Skeletal muscle satellite cell (primary cell): ENCODE data around the gene PCGF3.

Experiments used
- H3K27me3 ChIP-seq: 2 replicates; pipeline ENCODE4 v1.7.0; 2013; ENCODE audit warnings: low read length; ENCODE audit not compliant: control insufficient read depth, insufficient read depth
- H3K36me3 ChIP-seq: 2 replicates; pipeline ENCODE4 v1.7.0; 2013; ENCODE audit warnings: mild to moderate bottlenecking, control low read depth, low read length; ENCODE audit not compliant: insufficient read depth
- H3K4me1 ChIP-seq: 2 replicates; pipeline ENCODE4 v1.7.0; 2013; ENCODE audit warnings: low read length; ENCODE audit not compliant: control insufficient read depth, insufficient read depth
- H3K4me2 ChIP-seq: 2 replicates; pipeline ENCODE4 v1.7.0; 2013; ENCODE audit warnings: mild to moderate bottlenecking, low read length
- H3K4me3 ChIP-seq: 2 replicates; pipeline ENCODE4 v1.7.0; 2013; ENCODE audit warnings: low read length
- H3K9ac ChIP-seq: 2 replicates; pipeline ENCODE4 v1.7.0; 2013; ENCODE audit warnings: mild to moderate bottlenecking, low read depth, low read length, moderate library complexity
- H3K9me3 ChIP-seq: replicated peaks from 2 replicates; pipeline ENCODE4 v1.7.0; 2013; ENCODE audit warnings: mild to moderate bottlenecking, control low read depth, low read length

Gene PCGF3

DNA sequence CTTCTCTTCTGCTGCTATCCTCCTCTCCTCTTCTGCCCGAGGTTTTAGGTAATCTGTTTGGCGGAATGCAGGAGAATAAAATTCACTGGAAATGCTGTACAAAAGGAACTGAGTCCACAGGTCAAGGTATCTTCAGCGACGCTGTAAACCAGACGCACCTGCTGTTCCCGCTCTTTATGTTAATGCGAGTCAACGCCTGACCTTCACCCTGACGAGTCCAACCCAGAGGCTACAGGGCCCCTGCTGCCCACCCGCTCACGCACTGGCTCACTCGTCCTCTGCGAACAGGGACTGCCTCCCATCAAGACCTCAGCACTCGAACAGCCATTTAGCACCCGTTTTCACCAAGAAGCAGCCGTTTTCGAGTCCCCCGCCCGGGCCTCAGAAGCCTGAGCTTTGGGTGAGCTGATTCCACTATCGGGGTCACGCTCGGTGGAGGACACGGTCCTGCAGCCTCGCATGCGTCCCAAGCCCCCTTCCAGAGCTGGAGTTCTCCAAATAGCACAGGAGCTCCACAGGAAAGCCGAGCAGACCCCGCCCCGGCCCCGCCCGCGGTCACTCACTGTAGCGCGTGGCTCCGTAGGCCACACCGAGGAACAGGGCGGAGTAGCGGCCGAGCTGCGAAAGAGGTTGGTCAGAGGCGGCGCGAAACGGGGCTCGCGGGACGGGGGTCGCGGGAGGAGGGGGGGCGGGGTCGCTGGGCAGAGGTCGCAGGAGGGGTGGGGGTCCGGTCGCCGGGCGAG is 32.1 kb upstream of the PCGF3 start:
- Histone ChIP-seq H3K4me1 (peaks cover 36% of the 10 kb centered on the region), H3K9me3 (no peaks in the 10 kb centered on the region), H3K36me3 (peaks cover 14% of the 10 kb centered on the region), H3K4me3 (peak overlapping the region; percentile 96), H3K4me2 (peak overlapping the region; percentile 100), H3K27me3 (no peaks in the 10 kb centered on the region), H3K9ac (peak overlapping the region; percentile 88)

DNA sequence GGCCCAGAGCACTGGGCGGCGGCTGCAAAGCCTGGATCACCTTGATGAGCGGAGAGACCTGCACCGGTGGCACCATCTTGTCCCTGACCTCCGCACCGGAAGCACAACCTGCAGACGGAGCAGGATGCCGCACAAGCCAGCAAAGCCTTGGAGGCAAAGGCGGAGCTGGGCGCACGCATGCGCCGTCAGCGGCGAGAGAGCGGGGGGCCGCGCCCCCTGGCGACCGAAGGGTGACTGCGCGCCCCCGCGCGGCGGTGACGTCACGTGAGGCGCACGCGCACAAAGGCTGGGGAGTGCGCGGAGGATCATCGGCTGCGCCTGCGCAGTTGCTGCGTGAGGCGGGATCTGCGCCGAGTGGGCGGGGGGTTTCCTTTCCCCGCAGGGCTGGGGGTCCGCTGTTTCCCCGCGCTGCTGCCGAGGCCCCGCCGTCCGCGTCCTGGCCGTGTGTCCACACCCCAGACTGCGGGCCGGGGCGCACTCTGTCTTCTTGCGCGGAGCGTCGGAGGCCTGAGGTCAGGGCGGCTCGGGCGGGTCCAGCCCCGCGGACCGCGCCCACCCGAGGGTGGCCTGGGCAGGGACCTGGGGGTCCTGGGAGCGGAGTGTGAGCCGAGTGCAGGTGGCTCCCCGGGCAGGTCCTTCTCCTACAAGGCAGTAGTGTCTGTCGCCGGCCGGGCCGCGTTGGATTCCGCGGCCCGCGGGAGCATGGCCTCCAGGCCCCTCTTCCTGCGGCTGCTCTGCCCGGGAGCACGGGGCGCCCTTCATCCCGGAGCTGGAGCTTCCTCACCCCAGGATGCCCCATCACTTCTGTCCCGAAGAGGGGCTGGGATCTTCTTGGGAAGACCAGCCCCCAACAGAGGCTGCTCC is 31.2 kb upstream of the PCGF3 start, which contains the start of the genes ATP5ME and MYL5:
Gene ATP5ME (minus strand): TSS at position 105 of the 864 bp plus-strand sequence. CDS start 29 bp downstream, at position 76.
Gene MYL5 (plus strand): TSS at position 371 of the 864 bp plus-strand sequence. CDS start 3,485 bp downstream, outside the sequence.
- Histone ChIP-seq H3K4me3 (peak within 1 kb of the TSS; percentile 96), H3K4me1 (peaks cover 36% of the 10 kb centered on the region), H3K9me3 (no peaks in the 10 kb centered on the region), H3K36me3 (peaks cover 14% of the 10 kb centered on the region), H3K9ac (peak within 1 kb of the TSS; percentile 98), H3K4me2 (peak within 1 kb of the TSS; percentile 100), H3K27me3 (no peaks in the 10 kb centered on the region)

DNA sequence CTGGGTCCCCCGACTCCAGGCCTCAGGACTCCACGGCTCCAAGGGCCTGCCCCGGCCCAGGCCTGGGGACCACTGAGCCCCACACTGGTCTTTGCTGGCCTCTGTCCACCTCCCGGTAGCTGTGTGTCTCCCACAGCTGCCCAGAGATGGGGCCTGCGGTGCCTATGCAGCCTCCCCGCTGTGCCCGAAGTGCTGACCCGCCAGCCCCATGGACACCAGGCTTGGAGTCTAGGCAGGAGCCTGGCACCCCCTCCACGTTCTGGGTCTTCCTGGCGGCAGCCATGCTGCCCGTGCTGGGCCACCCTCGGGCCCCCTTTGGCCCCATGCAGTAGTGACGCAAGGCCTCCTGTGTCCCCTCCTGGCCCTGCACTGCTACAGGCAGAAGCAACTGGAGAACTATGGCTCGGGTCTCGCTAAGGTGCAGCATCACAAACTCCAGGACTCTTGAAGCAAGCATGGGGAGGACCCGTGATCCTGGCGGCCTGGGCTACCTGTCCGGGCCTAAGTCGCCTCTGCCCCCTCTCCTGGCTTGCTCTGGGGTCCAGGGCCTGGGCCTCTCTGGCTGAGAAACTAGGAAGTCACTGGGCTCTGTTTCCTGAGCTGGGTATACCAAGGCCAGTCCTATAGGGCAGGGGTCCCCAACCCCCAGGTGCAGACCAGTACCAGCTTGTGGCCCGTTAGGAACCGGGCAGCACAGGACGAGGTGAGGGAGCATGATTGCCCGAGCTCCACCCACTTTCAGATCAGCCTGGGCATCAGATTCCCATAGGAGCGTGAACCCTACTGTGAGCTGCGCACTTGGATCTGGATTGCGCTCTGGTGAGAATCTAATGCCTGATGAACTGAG is 30.4 kb upstream of the PCGF3 start:
- H3K4me1 ChIP-seq = peaks cover 36% of the 10 kb centered on the region
- no peaks in the 10 kb centered on the region for H3K27me3 ChIP-seq
- peak overlapping the region; percentile 96 for H3K4me3 ChIP-seq
- H3K9ac ChIP-seq = peak overlapping the region; percentile 98
- no peaks in the 10 kb centered on the region for H3K9me3 ChIP-seq
- H3K36me3 ChIP-seq = peaks cover 14% of the 10 kb centered on the region
- H3K4me2 ChIP-seq = peak overlapping the region; percentile 95

DNA sequence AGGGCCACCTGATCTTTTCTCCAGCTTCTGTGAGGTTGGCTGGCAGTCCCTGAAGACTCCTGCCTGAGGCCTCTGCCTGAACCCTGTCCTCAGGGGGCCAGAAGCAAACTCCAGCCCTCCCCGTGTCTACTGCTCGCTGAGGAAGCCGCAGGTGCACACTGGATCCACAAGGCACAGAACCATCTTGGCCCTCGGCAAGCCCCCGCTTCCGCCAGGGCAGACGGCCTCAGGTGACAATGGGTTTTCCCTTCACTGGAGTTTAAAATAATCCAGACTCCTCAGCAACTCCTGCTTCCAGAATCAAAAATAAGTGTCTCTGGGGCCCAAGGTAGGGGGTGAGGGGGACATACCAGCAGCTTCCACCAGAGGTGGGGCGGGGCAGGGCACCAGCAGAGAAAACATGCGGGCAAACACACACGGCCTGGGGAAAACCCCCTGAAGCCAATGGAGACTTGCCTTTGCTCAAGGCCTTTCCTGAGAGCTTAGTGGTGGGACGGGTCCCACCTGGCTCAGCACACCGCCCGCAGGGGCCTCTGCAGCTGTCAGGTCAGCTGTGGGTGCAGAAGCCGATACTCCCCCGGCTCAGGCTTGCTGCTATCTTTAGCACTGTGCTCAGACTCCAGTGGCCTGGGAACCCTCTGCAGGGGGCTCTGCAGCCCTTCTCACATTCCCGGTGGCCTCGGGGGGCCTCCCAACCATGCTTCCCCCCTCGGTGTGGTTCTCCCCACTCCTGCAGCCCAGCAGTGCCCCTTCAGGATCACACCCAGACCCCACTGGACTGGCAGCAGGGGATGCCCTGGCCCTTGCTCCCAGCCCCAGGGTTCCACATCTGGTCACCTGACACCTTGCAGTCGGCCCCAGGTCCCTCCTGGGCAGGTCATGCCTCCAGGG is 29.4 kb upstream of the PCGF3 start:
- Histone ChIP-seq H3K27me3 (no peaks in the 10 kb centered on the region), H3K4me2 (peak overlapping the region; percentile 95), H3K9ac (peak overlapping the region; percentile 98), H3K36me3 (peaks cover 9% of the 10 kb centered on the region), H3K9me3 (no peaks in the 10 kb centered on the region), H3K4me1 (peaks cover 45% of the 10 kb centered on the region), H3K4me3 (no peak overlapping the region)

DNA sequence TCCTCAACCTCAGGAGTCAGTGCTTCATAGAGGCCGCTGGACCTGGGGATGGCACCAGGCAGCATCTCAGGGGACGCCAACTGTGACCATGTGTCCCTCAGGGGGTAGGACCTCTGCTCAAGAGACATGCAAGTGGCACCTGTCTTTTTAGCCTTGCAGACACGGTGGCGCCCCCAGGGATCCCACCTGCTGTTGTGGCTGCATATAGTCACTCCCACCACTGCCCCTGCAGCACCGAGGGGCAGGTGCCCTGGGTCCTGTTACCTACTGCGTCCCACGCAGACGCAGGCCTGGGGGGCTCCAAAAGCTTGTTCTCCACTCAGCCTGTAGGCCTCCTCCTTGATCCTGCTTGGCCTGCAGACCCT is 28.8 kb upstream of the PCGF3 start:
- Histone ChIP-seq H3K27me3 (no peaks in the 10 kb centered on the region), H3K4me1 (peaks cover 45% of the 10 kb centered on the region), H3K4me3 (no peak overlapping the region), H3K36me3 (peaks cover 7% of the 10 kb centered on the region), H3K9me3 (no peaks in the 10 kb centered on the region), H3K9ac (no peak overlapping the region), H3K4me2 (no peak overlapping the region)

DNA sequence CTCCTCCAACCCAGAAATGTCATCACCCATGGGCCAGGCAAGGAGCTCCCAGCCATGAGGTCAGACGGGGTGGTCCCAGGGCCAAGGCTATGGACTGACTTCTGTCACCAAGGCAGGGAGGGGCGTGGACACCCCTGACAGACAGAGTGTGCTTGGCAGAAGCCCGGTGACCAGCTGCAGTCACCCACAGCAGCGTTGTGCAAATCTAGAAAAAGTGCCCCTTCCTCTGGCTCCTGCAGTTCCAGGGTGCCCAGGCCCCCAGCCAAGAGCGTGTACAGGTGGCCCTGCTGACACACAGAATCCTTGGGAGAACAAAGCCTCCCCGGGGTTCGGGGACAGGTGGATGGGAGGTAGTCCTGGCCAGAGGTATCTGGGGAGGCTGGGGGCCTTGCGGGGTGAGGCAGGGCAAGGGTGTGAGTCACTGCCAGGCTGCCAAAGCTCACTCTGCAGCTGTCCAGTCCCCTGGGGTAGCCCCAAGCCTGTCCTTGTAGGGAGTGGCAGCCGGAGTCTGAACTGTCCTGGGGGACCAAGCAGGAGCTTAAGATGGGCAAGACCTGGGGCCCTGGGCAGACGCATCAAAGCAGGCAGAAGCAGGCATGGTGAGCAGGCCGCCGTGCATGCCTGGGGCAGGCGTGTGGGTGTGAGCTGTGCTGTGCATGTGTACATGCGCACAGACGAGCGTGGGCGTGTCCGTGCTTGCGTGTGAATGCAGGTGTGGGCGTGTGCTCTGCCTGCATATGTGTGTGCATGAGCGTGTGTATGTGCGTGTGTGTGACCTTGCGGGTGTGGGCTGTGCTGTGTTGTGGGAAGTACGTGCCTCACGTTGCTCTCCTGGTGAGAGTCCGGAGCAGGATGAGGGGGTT is 28.0 kb upstream of the PCGF3 start:
- H3K4me1 ChIP-seq = peaks cover 45% of the 10 kb centered on the region
- H3K4me2 ChIP-seq = peak overlapping the region; percentile 26
- H3K36me3 ChIP-seq = no peaks in the 10 kb centered on the region
- H3K4me3 ChIP-seq = no peak overlapping the region
- H3K9me3 ChIP-seq = no peaks in the 10 kb centered on the region
- H3K9ac ChIP-seq = no peak overlapping the region
- H3K27me3 ChIP-seq = no peaks in the 10 kb centered on the region

DNA sequence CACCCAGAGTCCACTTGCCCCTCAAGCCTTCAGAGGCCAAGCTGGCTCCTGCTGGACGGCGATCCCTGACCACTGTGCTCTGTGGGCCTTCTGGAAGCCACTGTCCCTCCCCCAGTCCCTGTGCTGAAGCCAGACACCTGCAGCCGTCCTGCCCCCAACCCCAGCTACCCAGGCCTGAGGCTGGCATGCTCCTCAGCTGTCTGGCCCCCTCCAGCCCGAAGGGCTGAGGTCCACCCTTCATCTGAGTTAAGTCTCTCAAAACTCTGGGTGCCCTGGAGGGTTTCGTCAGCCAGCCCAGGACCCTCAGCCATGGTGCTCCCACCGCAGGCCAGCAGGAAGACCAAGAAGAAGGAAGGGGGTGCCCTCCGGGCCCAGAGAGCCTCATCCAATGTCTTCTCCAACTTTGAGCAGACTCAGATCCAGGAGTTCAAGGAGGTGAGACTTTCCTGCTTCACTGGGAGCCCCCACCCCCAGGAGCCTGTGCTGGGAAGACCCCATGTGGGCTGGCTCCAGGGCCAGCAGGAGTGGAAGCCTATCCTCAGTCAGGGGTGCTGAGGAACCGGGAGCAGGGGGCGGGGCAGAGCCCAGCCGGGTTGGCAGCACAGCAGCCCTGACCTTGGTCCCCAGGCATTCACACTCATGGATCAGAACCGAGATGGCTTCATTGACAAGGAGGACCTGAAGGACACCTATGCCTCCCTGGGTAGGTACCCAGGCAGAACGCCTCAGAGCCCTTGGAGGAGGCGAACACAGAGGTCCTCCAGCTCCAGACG is 27.1 kb upstream of the PCGF3 start:
- Histone ChIP-seq H3K4me2 (peak overlapping the region; percentile 26), H3K36me3 (no peaks in the 10 kb centered on the region), H3K9ac (no peak overlapping the region), H3K4me1 (peaks cover 40% of the 10 kb centered on the region), H3K9me3 (no peaks in the 10 kb centered on the region), H3K27me3 (no peaks in the 10 kb centered on the region), H3K4me3 (no peak overlapping the region)

DNA sequence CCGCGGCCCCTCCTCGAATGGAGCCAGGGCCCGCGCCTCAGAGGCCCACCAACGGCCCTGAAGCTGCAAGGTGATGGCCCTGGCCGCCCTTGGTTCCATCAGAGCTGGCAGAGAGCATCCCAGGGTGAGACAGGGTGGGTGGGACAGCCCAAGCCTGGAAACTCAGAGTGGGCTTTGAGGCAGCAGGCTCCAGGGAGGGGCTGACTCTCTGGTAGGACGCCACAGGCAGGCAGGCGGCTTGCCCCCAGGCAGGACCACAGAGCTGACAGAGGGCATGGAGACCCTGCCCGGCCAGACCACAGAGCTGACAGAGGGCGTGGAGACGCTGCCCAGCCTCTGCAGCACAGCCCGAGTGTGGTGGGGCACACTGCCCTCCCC is 26.5 kb upstream of the PCGF3 start:
- Histone ChIP-seq H3K36me3 (no peaks in the 10 kb centered on the region), H3K27me3 (no peaks in the 10 kb centered on the region), H3K9me3 (no peaks in the 10 kb centered on the region), H3K4me1 (peaks cover 45% of the 10 kb centered on the region), H3K4me2 (no peak overlapping the region), H3K4me3 (no peak overlapping the region), H3K9ac (no peak overlapping the region)

DNA sequence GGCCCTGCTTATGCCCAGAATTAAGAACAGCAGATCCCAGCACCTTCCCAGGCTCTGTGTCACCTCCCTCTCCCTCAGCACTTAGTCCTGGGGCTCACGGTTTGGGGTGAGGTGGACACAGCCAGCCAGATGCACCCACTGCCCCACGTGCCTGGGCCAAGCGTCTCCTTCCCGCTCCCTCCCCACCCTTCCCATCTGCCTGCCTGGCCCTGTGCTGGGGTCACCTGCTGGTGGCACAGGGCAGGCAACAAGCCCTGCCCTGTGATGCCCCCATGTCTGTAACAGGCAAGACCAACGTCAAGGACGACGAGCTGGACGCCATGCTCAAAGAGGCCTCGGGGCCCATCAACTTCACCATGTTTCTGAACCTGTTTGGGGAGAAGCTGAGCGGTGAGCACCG is 26.0 kb upstream of the PCGF3 start:
- Histone ChIP-seq H3K4me1 (peaks cover 48% of the 10 kb centered on the region), H3K9me3 (no peaks in the 10 kb centered on the region), H3K36me3 (no peaks in the 10 kb centered on the region), H3K4me3 (no peak overlapping the region), H3K4me2 (no peak overlapping the region), H3K27me3 (no peaks in the 10 kb centered on the region), H3K9ac (no peak overlapping the region)
